Lower leg skin (tissue), 3 donors: Measurements from ENCODE around the gene PPM1A.

Source experiments
- POLR2A ChIP-seq, 2 donors: fragments of 450-650 bp; IDR thresholded peaks; one replicate each; pipeline ENCODE4 v1.6.1; 2016 to 2017; ENCODE audit warnings: antibody characterized with exemption in 2 of 2, mild to moderate bottlenecking in 1 of 2, moderate library complexity in 1 of 2
- TF ChIP-seq, protein P1 (sequence below), 3 donors: fragments of 450-650 bp; IDR thresholded peaks; one replicate each; pipeline ENCODE4 v1.5.1; 2016; ENCODE audit warnings: antibody characterized with exemption in 3 of 3, mild to moderate bottlenecking in 3 of 3, moderate library complexity in 2 of 3

DNA sequence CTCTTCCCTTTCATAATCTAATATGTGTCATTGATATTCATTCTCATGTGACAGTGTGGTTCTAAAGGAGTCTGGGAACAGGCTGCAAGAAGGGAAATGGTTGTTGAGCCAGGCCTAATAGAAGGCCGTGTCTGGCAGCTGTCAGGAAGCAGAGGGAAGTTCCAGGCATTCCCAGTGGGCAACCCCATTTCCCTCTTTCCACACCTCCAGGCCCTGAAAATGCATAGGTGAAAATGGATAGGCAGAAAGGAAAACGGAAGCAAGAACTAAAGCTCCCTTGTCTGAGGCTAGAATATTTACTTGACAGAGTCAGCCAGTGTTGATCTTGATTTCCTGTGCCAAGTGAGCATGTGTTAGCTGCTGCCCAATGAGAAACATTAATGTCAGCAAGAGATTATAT, 97.7 kb downstream of the PPM1A start:
- TF ChIP-seq, protein P1, sequence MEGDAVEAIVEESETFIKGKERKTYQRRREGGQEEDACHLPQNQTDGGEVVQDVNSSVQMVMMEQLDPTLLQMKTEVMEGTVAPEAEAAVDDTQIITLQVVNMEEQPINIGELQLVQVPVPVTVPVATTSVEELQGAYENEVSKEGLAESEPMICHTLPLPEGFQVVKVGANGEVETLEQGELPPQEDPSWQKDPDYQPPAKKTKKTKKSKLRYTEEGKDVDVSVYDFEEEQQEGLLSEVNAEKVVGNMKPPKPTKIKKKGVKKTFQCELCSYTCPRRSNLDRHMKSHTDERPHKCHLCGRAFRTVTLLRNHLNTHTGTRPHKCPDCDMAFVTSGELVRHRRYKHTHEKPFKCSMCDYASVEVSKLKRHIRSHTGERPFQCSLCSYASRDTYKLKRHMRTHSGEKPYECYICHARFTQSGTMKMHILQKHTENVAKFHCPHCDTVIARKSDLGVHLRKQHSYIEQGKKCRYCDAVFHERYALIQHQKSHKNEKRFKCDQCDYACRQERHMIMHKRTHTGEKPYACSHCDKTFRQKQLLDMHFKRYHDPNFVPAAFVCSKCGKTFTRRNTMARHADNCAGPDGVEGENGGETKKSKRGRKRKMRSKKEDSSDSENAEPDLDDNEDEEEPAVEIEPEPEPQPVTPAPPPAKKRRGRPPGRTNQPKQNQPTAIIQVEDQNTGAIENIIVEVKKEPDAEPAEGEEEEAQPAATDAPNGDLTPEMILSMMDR (IDR thresholded peaks at IDR 0.05), result no peak
- no peak for TF ChIP-seq POLR2A (IDR thresholded peaks at IDR 0.05)
